Body of pancreas (tissue), 4 donors: ENCODE measurements around the gene FAM217A. TPM values are rescaled to one million over a fixed set of nuclear protein-coding genes. Genes with fewer than 3 reads are reported as not detected.

Experiments
- ATAC-seq: fragments of 150-250 bp; one replicate; pipeline ENCODE4 v1.9.1; 2016
- DNase-seq, 4 donors: peaks; one replicate each; pipeline ENCODE4 v3.0.0-alpha.2; 2019
- H3K27ac ChIP-seq, 4 donors: fragments of 200-600 bp; sonication (generic); 1 replicate in 3 of 4; 2 replicates in 1 of 4; pipeline versions ENCODE4 v1.5.1 to v1.6.1; 2016 to 2019; ENCODE audit warnings: mild to moderate bottlenecking in 1 of 4, mixed read lengths in 1 of 4, moderate library complexity in 1 of 4
- H3K27me3 ChIP-seq, 2 donors: fragments of 200-600 bp; sonication (generic); one replicate each; pipeline ENCODE4 v1.6.0; 2016; ENCODE audit warnings: mild to moderate bottlenecking in 1 of 2
- H3K36me3 ChIP-seq, 2 donors: fragments of 200-600 bp; sonication (generic); replicated peaks in 1 of 2; 2 replicates each; pipeline ENCODE4 v1.5.1; 2016; ENCODE audit warnings: low read depth in 2 of 2; ENCODE audit not compliant: insufficient read depth in 1 of 2
- H3K4me1 ChIP-seq: fragments of 200-600 bp; sonication (generic); one replicate; pipeline ENCODE4 v1.6.0; 2016
- H3K4me3 ChIP-seq, 2 donors: fragments of 200-600 bp; sonication (generic); 1 replicate in 1 of 2; 2 replicates in 1 of 2; pipeline ENCODE4 v1.5.1; 2016 to 2019
- H3K9me3 ChIP-seq, 3 donors: fragments of 200-600 bp; sonication (generic); 1 replicate in 2 of 3; 2 replicates in 1 of 3; pipeline ENCODE4 v1.5.1; 2016
- POLR2A ChIP-seq, 3 donors: fragments of 450-650 bp; IDR thresholded peaks; one replicate each; pipeline ENCODE4 v1.6.1; 2016; ENCODE audit warnings: antibody characterized with exemption in 3 of 3, mild to moderate bottlenecking in 2 of 3
- WGBS, 2 donors: methylation state at CpG; one replicate each; pipeline ENCODE4 v1.1.5; 2017; 5-methylcytosine and 5-hydroxymethylcytosine counted together
- intact Hi-C: fragments of 100-400 bp; cut with DNase I; formaldehyde crosslinking; loops from one replicate; pipeline ENCODE4 v1.15.1; 2023
- total RNA-seq, 2 donors: library from RNA; depleted of rRNA; stranded (reverse); fragments of >200 nt; gene quantifications; one replicate each; pipeline ENCODE4 v1.1.0, GENCODE V29; 2016
- TF ChIP-seq, protein P1 (sequence below), 7 experiments: fragments of 450-650 bp in 4 of 7; fragments of 200-600 bp in 3 of 7; sonication (generic) in 3 of 7; IDR thresholded peaks; one replicate each; pipeline ENCODE4 v1.5.1; 2016 to 2019; ENCODE audit warnings: antibody characterized with exemption in 7 of 7

Gene FAM217A, protein sequence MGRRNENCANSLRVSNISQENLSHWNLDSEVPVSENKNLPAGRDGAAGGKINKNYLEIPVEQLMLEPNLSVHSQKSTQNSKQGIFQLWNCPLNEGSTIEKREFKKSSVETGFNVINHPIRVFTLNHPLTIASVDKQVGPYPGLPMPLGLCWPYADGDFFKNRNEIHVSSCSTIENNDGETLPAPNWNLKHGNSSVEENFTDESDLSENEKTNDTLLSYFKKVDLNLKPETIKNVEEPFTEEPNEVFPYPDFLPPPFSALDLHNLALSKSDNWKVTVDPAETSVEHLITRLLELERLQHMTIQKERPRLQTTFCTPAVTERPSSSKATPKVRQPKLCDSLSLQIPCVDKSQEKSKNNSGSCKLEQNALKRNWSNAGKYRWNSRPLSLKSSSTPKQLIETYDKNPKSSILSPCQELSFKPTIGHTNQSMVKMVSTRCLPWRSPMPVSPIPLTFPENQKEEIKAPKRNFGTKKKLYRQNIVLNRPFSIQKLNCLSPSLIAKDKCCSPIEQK
- not detected for total RNA-seq

DNA sequence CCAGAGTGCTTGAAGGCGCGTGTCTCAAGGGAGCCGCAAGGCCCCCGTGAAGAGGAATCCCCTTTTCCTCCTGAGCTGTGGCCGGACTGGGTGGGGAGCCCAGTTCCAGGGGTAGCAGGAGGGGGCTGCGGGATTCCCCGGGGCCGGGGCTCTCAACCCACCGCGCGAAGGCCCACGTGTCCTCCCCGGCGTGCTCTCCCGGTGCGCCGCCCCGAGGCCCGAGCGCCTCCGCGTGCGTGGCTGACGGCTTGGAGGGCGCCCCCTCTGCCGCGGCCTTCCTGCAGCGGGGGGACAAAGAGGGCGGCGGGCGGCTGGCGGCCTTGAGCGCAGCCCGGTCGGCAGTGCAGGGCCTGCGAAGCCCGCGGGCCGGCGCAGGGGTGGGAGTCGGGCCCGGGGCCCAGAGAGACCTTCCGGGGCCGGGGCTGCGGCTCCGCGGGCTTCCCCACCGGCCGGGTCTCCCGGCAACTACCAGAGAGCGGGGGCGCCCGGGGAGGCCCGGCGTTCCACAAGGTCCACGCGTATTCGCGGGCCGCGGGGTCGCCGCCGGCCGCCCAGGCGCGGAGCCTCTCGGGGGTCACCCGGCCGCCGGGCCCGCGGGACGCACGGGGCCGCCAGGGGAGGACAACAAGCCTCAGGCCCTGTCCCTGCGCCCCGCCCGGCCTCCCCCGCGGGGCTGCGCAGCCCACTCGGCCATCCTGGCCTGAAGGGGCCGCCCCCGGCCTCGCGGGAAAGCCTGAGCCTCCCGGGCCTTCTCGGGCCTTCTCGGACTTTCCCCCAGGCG lies at the start of gene FAM217A:
Gene FAM217A (minus strand): TSS at position 447 of the 781 bp plus-strand sequence. CDS start 1,723 bp downstream, outside the sequence.
- no peak for ATAC-seq
- H3K4me1 ChIP-seq, result peaks cover 18% of the 10 kb centered on the region
- no peaks in the 10 kb centered on the region for H3K9me3 ChIP-seq
- H3K36me3 ChIP-seq, result no peaks in the 10 kb centered on the region
- DNase-seq, result no peak
- H3K27ac ChIP-seq, result no peak within 1 kb of the TSS
- H3K4me3 ChIP-seq, result no peak within 1 kb of the TSS
- whole genome bisulfite sequencing, 2 donors, result 57 to 60% methylated on average over 9 to 48 of the region's 91 CpGs
- TF ChIP-seq, protein P1, sequence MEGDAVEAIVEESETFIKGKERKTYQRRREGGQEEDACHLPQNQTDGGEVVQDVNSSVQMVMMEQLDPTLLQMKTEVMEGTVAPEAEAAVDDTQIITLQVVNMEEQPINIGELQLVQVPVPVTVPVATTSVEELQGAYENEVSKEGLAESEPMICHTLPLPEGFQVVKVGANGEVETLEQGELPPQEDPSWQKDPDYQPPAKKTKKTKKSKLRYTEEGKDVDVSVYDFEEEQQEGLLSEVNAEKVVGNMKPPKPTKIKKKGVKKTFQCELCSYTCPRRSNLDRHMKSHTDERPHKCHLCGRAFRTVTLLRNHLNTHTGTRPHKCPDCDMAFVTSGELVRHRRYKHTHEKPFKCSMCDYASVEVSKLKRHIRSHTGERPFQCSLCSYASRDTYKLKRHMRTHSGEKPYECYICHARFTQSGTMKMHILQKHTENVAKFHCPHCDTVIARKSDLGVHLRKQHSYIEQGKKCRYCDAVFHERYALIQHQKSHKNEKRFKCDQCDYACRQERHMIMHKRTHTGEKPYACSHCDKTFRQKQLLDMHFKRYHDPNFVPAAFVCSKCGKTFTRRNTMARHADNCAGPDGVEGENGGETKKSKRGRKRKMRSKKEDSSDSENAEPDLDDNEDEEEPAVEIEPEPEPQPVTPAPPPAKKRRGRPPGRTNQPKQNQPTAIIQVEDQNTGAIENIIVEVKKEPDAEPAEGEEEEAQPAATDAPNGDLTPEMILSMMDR (IDR thresholded peaks at IDR 0.05), result no peak
- no peak for TF ChIP-seq POLR2A (IDR thresholded peaks at IDR 0.05)
- no peaks in the 10 kb centered on the region for H3K27me3 ChIP-seq
- intact Hi-C loops, result no loop called here

DNA sequence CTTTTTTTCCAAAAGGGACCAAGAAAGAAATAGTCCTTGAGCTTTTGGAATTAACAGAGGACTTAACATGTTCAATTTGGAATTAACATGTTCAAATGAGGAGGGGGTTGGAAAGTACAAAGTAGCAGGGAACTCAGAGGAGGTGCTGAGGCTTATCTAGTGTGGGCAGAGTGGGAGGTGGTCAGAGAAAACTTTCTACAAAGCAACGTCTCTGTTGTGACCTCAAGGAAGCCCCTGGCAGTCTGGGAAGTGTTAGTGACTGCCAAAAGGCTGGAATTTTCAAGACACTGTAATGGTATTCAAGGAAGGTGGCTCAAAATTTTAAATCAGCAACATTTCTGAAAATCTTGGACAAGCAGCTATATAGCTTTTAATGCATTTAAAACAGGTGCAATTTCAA lies 49.1 kb upstream of the FAM217A start:
- ATAC-seq (no peak), DNase-seq (no peak)
- Histone ChIP-seq H3K9me3 (no peaks in the 10 kb centered on the region), H3K27ac (no peak overlapping the region), H3K36me3 (peaks cover 0 to 16% of the 10 kb centered on the region in 2 donors), H3K27me3 (no peaks in the 10 kb centered on the region), H3K4me3 (no peak overlapping the region), H3K4me1 (peaks cover 46% of the 10 kb centered on the region)
- intact Hi-C loops, result no loop called here
- 18 to 32% methylated on average over 1 of the region's 1 CpG for WGBS, 2 donors
- TF ChIP-seq, protein P1 (IDR thresholded peaks at IDR 0.05), result no peak
- TF ChIP-seq POLR2A (IDR thresholded peaks at IDR 0.05), result no peak

DNA sequence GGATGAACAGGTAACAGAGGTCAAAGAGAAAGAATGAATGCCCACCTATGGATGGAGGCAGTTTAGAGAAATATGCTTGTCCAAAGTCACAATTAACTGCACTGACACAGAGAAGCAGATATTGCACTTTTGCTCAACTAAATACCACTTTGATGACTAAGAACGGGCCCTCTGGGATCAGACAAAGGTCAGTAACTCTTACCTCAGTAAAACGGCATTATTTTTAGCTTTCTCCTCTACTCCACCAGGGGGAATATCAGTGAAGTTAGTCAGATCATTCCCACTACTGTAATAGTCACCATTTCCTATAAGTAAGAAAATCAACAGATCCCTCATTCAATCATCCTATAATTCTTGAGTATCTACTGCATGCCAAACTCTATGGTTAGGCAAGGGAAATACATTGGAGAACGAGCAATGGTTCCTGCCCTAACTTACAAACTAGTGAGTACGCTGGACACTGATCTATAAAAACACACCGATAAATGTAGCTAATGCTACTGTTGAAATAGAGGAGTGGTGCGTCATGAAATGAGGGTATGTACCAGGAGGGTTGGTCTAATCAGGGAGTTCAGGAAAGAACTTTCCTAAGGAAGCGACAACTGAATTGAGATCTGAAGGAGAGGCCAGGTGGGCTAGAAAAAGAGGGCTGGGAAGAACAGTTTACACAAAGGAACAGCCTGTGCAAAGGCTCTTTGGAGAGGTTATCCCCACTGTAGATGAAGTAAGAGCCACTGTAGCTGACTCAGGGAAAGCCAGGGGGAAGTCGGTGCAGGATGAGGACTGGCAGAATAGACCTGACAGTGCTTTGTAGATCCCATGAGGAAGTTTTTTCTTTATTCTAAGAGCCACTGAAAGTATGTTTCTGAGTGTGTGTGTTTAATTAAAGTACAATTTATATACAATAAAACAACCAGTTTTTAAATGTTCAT lies 47.3 kb upstream of the FAM217A start:
- TF ChIP-seq, protein P1 (IDR thresholded peaks at IDR 0.05), result peak in 3 of 7 experiments; percentile 11 to 17 (median 15)
- no peak for TF ChIP-seq POLR2A (IDR thresholded peaks at IDR 0.05)
- no peak overlapping the region for H3K4me3 ChIP-seq
- intact Hi-C loops, result no loop called here
- DNase-seq, result no peak
- H3K27ac ChIP-seq, result peak overlapping the region in 2 of 4 donors; percentile 9 to 19
- 67 to 80% methylated on average over 8 of the region's 8 CpGs for WGBS, 2 donors
- H3K9me3 ChIP-seq, result no peaks in the 10 kb centered on the region
- H3K27me3 ChIP-seq, result no peaks in the 10 kb centered on the region
- H3K4me1 ChIP-seq, result peaks cover 28% of the 10 kb centered on the region
- ATAC-seq, result peak; percentile 51
- peaks cover 0 to 22% of the 10 kb centered on the region in 2 donors for H3K36me3 ChIP-seq

DNA sequence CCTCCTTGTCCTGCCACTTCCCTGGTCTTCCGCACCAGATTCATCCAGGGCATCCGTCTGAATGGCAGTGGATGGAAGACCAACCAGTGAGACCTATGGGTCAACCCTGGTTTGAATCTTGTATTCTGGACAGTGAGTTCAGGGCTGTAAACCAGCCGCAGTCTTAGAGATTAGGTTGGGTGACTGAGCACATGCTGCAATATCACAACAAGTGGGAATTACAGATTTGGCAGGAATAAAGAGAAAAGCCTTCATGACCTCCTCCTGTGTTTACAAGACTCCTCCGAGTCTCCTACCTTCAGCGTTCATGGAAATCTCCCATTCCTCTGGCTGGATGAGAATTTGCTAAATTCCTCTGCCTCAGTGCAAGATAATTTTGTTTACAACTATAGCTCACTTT lies 46.6 kb upstream of the FAM217A start:
- DNase-seq, result no peak
- no peak for TF ChIP-seq POLR2A (IDR thresholded peaks at IDR 0.05)
- TF ChIP-seq, protein P1 (IDR thresholded peaks at IDR 0.05), result no peak

More for the DNA sequence above, 46.6 kb upstream of the FAM217A start:
- intact Hi-C loops, result no loop called here
- WGBS, 2 donors, result 60 to 62% methylated on average over 5 of the region's 5 CpGs
- Histone ChIP-seq H3K27me3 (no peaks in the 10 kb centered on the region), H3K9me3 (no peaks in the 10 kb centered on the region), H3K4me1 (peaks cover 21% of the 10 kb centered on the region), H3K4me3 (no peak overlapping the region), H3K36me3 (peaks cover 0 to 27% of the 10 kb centered on the region in 2 donors), H3K27ac (peak overlapping the region in 2 of 4 donors; percentile 9 to 19)
- peak; percentile 24 for ATAC-seq
